OCI-M2 (cell line): ENCODE measurements around the gene CP.
"Not testable (repeated sequence)": the region's sequence is repeated elsewhere in the genome, so short reads cannot be mapped to it uniquely, and the experiment has no call there.

Experiments used
- DNase-seq: peaks from one replicate; lab custom pipeline; 2025; ENCODE audit not compliant: unreplicated experiment; lab: John Stamatoyannopoulos, UW

The CP gene

DNA sequence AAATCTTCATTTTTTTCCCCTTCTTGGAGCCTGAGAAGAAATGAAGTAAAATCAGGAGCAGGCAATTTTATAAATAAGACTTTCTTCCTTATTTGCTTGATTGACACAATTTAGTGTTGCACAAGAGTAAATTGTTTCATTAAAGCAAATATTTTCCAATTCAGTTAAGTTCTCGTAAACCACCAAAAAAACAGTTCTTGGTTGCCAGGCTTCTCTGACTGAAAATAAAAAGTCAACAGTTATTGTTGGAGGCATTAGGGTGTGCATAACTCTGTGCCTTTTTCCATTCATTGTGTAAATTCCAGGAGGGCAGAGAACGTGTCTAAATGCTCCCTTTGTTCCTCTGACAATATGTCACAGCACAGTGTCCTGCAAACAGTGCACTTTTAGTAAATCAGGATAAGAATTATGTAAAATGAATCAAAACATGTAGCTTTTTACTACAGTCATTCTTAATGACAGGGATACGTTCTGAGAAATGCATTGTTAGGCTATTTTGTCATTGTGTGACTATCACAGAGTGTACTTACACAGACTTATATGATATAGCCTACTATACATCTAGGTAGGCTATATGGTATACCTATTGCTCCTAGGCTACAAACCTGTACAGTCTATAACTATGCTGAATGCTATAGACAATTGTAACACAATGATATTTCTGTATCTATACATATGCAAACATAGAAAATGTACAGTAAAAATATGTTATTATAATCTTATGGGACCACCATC is at the start of gene CP:
TSS of gene CP (minus strand) at position 47 of the 735 bp plus-strand sequence. CDS start at position 10, 37 bp downstream.
- DNase-seq, result no peak

DNA sequence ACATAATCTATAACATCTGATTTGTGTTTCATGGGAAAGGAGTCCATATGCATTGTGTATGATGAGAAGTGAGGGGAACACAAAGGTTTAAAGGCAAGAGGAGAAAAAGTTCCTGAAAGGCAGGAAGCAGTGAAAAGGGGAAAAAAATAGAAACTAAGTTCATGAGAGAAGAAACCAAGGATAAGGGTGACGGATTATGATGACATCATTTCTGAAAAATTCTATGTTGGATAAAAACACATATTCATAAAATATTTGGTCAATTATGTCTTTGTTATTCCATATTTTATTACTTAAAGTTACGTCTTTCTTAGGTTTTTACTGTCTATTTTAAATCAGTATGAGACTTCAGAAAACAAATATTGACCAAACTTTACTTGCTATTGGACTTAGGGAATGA is 48.6 kb upstream of the CP start:
- no peak for DNase-seq

DNA sequence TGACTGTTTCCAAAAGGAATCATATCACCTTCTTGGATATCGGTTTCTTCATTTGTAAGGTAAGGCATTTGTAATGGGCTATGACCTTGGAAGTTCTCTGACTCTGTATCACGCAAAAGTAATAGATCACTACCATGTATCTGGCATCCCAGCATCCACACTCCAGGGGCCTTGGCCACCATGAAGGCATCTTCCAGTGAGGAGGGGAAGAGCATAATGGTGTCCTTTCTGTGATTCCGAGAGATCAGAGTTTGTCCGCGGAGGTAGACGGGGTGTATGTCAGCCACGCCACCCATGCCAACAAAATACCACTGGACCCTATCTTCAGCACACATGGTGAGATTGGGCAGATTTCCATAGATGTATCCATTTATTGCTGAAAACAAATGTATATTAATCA is 48.1 kb upstream of the CP start:
- no peak for DNase-seq

DNA sequence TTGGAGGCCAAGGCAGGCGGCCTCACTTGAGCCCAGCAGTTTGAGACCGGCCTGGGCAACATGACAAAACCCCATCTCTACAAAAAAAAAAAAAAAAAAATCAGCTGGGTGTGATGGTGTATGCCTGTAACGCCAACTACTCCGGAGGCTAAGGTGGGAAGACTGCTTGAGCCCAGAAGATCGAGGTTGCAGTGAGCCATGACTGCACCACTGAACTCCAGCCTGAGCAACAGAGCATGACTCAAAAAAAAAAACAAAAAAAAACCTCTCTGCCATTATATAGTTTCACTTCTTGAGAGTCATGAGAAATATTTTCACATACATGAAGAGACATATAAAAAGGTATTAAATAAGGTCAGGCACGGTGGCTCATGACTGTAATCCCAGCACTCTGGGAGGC is 45.9 kb upstream of the CP start:
- no peak for DNase-seq

DNA sequence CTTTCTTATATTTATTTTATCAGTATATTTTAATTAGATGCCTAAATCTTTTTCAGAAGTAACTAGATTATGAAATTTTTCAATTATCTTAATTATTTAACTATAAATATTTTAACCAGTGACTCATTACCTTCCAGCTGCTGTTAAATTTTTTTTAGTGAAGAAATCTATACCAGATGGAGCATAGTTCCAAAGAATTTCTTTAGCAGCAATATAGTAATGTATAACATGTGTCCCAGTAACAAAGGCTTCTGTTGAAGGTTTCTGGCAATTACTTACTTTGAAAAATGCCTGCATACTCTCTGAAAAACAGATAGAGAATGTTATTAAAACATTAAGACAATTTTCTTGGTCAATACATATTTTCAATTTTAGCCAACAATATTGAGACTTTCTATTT is 45.1 kb upstream of the CP start:
- no peak for DNase-seq

DNA sequence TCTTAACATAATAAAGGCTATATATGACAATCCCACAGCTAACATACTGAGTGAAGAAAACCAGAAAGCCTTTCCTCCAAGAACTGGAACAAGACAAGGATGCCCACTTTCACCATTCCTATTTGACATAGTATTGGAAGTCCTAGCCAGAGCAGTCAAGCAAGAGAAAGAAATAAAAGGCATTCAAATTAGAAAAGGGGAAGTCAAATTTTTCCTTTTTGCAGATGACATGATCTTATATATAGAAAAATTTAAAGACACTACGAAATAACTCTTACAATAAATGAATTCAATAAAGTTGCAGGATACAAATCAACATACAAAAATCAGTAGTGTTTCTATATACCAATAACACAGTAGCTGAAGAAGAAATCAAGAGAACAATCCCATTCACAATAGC is 42.2 kb upstream of the CP start:
- DNase-seq, result no peak

DNA sequence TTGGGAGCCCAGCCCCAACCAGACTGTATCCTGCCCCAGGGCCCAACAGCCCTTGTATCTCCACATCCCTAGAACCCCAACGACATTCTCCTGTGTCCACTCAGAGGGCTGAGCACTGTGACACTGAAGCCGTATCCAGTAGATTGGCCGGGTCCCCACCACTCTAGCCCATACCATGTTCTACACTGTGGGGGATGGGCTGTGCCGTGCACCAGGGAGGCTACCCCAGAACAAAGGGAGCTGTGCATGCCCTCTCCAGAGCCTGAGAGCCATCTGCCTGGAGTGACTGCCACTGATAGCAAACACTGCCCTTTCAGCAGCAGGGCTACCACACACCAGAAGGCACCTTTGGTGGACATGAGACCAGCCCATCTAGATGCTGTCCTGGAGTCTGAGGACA is 37.1 kb upstream of the CP start:
- DNase-seq, result no peak

DNA sequence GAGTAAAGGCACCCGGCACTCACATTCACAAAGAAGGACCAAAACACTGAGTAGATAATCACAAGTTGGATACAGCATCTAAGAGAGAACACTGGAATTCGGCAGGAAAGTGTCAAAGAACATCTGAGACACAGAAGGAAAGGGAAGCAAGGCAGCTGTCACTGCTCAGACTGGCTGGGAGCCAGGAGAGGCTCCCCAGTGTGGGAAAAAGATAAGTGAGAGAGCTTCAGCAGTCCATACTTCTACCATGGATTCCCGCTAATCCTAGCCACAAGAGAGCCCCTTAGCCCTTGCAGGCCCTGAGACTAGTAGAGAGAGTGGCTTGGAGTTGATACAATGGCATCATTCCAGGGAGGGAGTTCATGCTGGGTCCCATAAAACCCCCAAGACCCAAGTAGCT is 36.7 kb upstream of the CP start:
- DNase-seq, result no peak

DNA sequence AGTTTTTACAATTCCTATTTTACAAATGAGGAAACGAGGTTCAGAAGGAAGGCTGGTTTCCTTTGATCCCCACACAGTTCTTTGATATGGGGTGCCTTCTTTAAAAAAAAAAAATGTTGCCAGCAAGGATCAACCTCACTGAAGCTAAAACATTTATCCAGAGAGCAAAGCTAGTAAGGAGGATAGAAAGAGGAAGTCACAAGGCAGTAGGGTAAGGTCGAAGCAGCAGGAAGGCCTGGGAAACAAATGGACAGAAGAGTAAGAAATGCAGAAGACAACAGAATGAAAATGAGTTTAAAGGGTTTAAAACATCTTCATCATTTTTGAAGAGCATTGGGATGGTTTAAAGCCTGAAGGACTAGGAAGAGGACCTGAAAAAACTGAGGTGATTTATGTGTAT is 30.6 kb upstream of the CP start:
- DNase-seq, result no peak

DNA sequence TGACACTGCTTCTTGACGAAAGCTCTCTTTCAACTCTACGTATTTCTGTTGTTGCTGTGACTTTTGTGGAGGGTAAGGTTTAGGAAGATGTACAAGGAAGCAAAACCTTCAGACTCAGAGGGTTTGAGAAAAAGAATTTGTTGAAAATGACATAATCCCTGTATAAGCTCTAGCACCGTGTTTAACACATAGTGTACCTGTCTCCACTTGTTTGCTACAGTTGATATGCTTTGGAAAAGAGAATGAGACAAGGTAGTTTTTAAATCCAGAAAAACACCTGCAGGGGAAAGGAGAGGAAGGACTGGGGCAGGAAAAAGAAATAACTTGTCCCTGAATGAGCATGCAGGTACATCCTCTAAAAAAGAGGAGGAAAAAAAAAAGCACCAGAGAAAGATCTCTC is 29.6 kb upstream of the CP start:
- DNase-seq, result no peak

DNA sequence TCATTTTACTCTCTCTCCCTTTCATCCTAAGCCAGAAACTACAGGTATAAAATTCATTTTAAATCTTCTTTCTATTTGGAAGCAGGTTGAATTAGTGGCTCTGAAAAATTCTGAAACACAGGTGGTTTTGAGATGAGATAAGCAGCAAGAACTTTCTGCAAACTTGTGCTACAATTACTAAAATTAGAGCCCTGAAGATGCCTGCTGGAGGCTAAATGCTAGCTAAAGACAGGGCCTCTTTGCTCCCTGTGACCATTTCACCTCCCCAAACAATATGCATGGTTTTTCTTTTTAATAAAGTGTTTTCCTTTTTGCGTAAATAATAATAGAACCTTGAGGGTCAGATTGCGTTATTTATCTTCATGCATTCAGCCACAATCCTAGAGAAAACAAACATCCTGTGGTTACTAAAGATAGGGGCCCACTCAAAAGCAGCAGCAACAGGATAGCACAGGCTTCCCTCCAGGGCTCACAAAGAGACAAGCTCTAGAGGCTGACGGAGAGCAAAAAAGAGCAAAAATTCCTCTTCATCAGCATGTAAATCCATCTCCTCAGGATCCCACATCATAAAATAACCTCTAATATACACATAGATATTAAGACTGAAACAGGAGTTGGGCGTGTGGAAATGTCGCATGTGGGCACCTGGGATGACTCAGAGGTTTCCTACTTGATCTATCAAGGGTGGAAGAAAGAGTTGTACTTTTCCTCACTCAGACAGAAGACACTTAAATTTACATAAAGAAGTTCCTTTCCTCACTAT is 26.5 kb upstream of the CP start:
- DNase-seq, result no peak

DNA sequence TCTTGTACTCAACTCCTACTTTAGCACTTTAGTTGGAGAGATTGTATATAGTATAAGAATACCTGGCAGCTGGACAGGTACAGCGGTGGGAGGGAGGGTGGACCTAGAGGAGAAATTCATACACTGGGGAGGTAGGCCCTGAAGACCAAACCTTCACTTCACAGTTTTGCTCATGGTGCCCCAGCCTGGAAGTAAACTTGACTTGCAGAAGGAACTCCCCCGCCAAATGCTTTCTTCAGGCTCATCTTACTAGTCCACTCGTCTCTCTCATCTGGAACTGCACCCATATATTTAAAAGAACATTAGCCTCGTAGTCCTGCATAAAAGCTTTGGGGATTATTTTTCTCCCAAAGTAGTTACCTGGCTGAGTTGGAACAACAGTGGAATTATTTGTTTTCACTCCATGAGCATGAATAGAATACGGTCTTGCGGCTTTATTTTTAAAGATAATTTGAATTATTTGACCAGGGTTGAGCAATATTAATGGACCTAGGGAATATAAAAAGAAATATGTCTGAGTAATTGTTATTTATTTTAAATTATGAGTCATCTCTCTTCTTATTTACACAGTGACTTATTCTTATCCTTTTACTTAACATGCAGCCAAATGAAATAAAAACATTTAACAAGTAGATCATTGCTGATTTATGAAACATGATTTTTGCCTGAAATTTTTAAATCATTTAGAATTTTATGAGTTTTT is 25.5 kb upstream of the CP start:
- no peak for DNase-seq

DNA sequence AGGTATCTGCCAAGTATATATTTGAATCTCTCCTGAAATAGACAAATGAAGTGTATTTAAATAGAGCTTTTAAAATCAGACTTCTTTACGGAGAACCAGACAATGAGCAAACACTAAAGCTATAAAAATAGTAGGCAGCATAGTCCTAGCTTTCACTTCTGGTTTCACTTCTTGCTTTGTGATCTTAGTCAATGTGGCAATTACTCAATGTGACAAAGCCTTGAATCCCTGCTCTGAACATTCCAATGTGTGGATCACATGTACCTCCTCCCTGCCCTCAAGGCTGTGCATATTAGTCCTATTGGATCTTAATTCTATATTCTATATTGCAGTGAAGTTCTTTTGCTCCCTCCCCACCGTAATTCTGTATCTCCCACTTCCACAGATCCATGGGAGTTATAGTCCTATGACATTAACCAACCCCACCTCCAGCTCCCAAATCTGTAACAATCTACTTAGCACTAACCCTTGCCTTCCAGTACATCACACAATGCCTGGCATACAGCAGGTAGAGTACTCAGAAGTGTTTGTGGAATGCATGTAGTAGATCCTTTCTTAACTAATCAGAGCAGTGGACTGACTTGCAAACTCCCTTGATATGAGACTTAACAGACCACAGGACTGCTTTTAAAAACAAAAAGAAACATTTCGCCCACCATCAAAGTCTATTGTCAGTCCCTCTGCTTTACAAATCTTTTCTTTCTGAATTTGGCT is 24.3 kb upstream of the CP start:
- no peak for DNase-seq

DNA sequence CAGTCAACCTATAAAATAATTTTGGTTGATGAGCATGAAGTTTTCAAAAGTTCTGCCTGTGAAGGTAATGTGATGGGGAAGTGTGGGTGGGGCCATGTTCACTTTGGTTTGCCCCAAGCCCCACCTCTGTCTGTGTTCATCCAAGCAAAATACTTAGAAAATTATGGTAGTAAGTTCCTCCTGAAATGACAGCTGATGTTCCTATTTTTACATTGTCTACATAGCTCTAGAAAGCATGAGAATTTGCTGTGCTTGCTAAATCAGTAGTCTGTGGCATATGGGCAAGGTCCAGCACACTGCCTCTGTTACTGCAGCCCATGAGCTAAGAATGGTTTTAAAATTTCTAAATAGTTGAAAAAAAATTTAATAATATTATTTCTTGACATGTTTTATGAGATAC is 21.9 kb upstream of the CP start:
- no peak for DNase-seq

DNA sequence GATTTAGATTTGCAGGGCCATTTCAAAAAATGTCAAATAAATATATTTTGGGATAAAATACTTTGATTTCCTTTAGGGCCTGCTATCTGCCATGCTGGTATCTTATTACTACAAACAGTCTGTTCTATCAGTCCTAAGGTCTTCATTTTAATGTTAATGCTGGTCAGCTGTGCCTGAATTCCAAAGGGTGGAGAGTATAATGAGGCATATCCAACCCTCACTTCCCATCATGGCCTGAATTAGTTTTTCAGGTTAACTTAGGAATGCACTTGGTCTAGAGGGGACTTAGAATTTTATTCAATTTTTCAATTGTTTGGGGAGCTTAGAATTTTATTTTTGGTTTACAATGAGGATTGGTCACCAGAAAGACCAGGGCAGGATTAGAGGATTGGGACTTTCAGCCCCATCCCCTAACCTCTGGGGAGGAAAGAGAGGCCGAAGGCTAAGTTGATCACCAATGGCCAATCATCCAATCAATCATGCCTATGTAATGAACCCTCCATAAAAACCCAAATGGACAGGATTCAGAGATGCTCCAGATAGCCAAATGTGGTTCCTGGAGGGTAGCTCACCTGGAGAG is 17.8 kb upstream of the CP start:
- DNase-seq, result no peak

DNA sequence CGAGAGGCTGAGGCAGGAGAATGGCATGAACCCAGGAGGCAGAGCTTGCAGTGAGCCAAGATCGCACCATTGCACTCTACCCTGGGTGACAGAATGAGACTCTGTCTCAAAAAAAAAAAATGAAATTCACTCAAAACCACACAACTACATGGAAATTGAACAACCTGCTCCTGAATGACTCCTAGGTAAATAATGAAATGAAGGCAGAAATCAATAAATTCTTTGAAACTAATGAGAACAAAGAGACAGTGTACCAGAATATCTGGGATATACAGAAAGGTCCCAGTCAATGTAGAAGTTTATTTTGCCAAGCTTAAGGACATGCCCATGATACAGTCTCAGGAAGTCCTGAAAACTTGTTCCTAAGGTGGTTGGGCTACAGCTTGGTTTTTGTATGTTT is 16.6 kb upstream of the CP start:
- not testable (repeated sequence) for DNase-seq

DNA sequence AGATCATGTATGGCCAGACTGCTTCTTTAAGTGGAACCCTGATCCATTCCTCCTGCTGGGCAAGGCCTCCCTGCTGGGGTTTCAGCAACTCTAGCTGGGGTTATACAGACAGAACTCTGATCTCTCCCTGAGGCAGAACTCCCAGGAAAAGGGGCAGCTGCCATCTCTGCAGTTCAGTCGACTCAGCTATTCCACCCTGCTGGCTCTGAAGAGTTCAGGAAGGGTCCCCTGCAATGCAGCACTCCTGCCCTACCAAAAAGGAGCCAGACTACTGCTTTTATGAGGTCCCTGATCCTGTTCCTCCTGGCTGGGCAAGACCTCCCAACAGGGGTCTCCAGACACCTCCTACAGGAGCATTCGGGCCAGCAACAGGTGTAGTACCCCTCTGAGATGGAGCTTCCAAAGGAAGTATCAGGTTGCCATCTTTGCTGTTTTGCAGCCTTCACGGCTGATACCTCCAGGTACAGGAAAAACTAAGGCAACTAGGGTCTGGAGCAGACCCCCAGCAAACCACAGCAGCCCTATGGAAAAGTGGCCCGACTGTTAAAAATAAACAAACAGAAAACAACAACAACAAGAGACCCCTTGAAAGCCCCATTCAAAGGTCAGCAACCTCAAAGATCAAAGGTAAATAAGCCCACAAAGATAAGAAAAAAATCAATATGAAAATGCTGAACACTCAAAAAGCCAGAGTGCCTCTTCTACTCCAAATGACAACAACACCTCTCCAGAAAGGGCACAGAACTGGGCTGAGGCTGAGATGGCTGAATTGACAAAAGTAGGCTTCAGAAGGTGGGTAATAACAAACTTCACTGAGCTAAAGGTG is 14.2 kb upstream of the CP start:
- no peak for DNase-seq

DNA sequence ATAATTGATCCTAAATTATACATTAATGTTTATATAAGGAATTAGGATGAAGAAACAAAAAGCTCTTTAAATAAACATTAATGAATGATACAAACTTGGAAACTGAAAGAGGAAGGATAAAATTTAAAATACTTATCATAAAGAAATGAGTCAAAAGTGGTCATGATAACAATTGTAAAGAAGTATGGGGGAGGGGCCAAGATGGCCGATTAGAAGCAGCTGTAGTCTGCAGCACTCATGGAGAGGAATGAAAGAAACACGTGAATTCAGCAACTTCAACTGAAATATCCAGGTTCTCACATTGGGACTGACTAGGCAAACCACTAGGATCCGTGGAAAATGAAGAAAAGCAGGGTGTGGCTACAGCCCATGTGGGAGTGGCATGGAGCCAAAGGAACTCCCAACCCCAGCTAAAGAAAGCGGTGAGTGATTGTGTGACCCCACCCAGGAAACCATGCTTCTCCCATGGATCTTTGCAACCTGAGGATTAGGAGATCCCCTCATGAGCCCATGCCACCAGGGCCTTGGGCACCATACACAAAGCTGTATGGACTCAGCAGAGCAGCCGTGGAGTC is 13.1 kb upstream of the CP start:
- no peak for DNase-seq

DNA sequence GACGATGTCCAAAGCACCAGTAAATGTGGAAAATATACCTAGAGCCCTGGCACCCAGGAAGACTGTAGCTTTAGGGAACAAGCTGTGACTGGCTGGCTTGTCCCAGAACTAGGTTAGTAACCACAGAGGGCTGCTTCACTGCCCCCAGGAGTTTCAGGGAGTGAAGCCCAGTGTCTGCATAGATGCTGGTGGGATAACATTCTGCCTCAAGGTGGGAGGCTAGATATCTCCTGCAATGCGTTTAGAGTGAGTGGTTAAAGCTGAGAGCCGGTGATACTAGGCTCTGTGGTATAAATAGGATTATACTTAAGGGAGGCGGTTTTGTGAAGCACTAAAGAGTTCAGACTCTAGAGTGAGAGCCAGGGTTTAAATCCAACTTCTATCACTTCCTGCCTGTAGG is 11.7 kb upstream of the CP start:
- no peak for DNase-seq

DNA sequence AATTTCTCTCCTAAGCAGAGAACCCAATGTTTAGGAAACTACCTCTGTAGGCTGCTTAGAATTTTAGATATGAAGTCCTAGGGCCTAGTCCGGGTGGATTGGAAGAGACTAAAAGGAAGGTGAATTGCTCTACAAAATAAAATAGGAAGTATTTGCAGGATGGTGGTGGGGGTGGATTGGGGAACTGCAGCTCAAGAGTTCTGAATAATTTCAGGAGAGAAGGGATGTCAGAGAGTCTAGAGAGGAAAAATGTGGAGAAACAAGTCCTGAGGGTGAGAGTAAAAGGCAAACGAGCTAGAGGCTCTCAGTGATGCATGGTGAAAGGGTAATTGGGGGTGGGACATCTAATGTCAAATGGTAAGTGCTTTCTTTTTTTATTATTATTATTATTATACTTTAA is 10.2 kb upstream of the CP start:
- DNase-seq, result no peak
